Measurements from ENCODE around the gene SH3GLB2. TPM values are rescaled to one million over a fixed set of nuclear protein-coding genes. Genes with fewer than 3 reads are reported as not detected.
"Not testable (repeated sequence)": the region's sequence is repeated elsewhere in the genome, so short reads cannot be mapped to it uniquely, and the experiment has no call there.

The SH3GLB2 gene
- polyA plus RNA-seq, 1 donor, result 111 TPM

GRCh38 chr9:129023036-129023907, 4.9 kb downstream of the SH3GLB2 start:
- DNase-seq, result peak; percentile 46

- no peak for DNase-seq
Observed at GRCh38 chr9:129022037-129022436, 6.1 kb downstream of the SH3GLB2 start.

GRCh38 chr9:129021091-129021490, 7.0 kb downstream of the SH3GLB2 start:
- no peak for DNase-seq

GRCh38 chr9:129014608-129015007, 13.5 kb downstream of the SH3GLB2 start:
- DNase-seq, result no peak

GRCh38 chr9:129014124-129014523, 14.0 kb downstream of the SH3GLB2 start:
- no peak for DNase-seq

- DNase-seq, result no peak
Observed at GRCh38 chr9:129013674-129014073, 14.5 kb downstream of the SH3GLB2 start.

GRCh38 chr9:129012893-129013448, 15.2 kb downstream of the SH3GLB2 start:
- DNase-seq, result no peak

DNA sequence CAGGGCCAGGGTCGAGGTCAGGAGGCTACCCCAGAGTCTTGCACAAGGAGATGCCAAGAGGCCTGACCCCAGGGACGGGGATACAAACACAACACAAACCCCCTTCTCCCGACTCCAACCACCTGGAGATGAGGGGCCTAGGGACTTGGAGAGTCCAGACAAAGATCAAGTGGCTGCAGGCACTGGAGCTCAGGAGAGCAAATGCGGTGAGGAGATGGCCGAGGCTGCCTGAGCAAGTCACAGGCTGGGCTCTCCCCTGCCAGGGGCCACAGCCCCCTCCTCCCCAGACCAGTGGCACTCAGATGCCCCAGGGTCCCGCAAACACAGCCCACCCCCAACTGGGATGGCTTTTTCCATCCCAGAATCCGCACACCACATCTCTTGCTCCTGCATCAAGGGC, 15.8 kb downstream of the SH3GLB2 start:
- DNase-seq, result no peak

GRCh38 chr9:129011761-129012181, 16.4 kb downstream of the SH3GLB2 start:
- no peak for DNase-seq

DNA sequence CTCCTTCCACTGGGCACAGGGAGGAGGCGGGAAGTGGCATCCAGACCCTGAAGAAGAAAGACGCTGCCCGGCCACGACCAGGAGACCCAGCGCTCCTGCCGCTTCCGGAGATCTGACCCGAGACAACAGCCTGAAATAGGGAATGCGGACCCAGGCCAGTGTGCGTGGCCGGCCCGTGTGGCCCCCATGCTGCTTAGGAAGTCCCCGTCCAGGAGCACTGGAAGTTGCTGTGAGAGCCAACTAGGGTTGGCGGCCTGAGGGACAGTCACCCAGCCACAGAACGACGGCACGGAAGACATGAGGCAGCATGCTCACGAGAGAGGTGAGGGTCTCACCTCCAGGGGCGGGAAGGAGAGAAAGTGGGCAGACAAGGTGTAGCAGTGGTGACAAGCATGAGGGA, 17.0 kb downstream of the SH3GLB2 start:
- DNase-seq, result no peak

- no peak for DNase-seq
Observed at GRCh38 chr9:129010267-129010975, 17.7 kb downstream of the SH3GLB2 start.

DNA sequence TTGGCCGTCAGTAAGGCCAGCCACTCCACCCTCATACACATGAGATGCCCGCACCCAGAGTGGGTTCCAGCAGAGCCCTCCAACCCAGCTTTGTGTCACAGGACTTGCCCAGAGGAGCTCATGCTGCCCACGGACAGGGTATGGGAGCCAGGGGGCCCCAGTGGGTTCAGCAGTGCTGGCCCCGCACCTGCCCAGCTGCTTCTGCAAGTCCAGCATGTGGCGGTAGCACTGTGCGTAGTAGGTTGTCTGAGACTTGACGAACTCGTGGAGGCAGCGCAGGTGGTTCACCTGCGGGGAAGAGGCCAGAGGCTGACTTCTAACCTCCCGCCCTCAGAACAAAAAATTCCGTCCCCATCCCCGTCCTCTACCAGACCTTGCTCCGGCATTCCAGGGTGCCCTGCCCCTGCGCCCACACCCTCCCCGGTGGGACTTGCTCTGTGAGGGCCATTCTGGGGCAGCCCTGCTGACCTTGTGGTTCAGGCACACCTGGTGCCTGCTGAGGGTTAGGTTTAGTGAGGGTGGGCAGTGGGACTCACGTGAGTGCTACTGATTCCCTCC, 18.5 kb downstream of the SH3GLB2 start:
- DNase-seq, result no peak

- DNase-seq, result no peak
Observed at GRCh38 chr9:129008986-129009583, 19.0 kb downstream of the SH3GLB2 start.

DNA sequence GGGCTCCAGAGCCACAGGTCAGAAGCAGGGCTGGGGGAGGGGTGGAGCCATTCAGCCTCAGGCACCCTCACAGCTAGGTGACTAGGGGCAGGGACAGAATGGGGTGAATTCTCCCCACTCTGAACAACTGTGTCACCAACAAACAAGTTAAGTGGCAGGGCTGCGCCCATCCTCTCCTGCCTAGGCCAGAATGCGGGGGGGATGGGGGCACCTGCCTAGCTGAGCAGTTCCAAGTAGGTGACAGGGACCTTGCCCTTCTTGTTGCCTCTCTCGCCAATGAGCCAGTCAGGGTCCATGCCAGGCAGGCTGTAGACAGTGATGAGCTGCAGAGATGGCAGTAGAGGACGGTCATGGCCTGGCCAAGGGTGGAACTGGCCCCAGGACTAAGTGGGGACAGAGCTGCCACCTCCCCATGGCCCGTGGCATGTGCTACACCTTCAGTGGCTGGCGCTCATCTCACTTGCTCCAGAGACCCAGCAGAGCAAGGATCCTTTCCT, 19.6 kb downstream of the SH3GLB2 start:
- no peak for DNase-seq

GRCh38 chr9:129007766-129008468, 20.2 kb downstream of the SH3GLB2 start:
- DNase-seq, result no peak

- no peak for DNase-seq
Observed at GRCh38 chr9:129007035-129007765, 20.9 kb downstream of the SH3GLB2 start.

- peak; percentile 67 for DNase-seq
Observed at GRCh38 chr9:129006328-129007034, 21.6 kb downstream of the SH3GLB2 start.

- DNase-seq, result no peak
Observed at GRCh38 chr9:129005336-129005997, 22.7 kb downstream of the SH3GLB2 start.

DNA sequence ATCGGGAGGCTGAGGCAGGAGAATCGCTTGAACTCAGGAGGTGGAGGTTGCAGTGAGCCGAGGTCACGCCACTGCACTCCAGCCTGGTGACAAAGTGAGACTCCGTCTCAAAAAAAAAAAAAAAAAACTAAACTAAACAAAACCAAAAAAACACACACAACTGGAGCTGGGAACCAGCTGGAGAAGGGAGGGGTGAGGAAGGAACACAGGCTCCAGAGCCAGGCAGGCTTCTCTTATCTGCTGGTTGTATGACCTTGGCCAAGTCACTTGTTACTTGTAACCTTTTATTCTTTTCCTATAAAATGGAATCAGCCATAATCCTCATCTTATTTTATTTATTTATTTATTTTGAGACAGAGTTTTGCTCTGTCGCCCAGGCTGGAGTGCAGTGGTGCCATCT, 24.0 kb downstream of the SH3GLB2 start:
- not testable (repeated sequence) for DNase-seq

All from left kidney (tissue), 2 donors.